ENCODE measurements around the gene METTL9.
"Not testable (repeated sequence)": the region's sequence is repeated elsewhere in the genome, so short reads cannot be mapped to it uniquely, and the experiment has no call there.

GRCh38 chr16:21556026-21556595, 43.3 kb upstream of the METTL9 start:
- TF ChIP-seq EZH2 (IDR thresholded peaks at IDR 0.05); POLR2AphosphoS5 (IDR thresholded peaks at IDR 0.05; ENCODE audit: borderline replicate concordance, low read depth, low read length); FOXP2 (optimal IDR thresholded peaks at IDR 0.05; ENCODE audit: control extremely low read depth, extremely low read length, insufficient read depth): not testable (repeated sequence)
